H1 (cell line): Measurements from ENCODE around the gene ZNF277. TPM values are rescaled to one million over a fixed set of nuclear protein-coding genes. Genes with fewer than 3 reads are reported as not detected.

ENCODE experiments used
- CTCF ChIA-PET: fragments of 300-600 bp; sonication (Branson Sonifier 250); formaldehyde crosslinking; loops from one replicate; lab custom pipeline; 2021; ENCODE audit not compliant: partially characterized antibody; lab: Charles Lee
- POLR2A ChIA-PET: fragments of 300-600 bp; sonication (Branson Sonifier 250); formaldehyde crosslinking; loops from one replicate; lab custom pipeline; 2021; ENCODE audit warnings: inconsistent platforms; ENCODE audit not compliant: partially characterized antibody; lab: Charles Lee
- DNase-seq, 2 experiments: peaks; one replicate each; pipeline versions ENCODE4 v3.0.0 to v3.0.0-alpha.2; 2010 to 2022; ENCODE audit warnings: low spot score in 2 of 2, low read depth in 1 of 2, mixed read lengths in 1 of 2
- FAIRE-seq: peaks from 2 replicates; lab custom pipeline; 2011; peaks lifted over from hg19 to GRCh38; lab: Jason Lieb, UNC
- H2AFZ ChIP-seq: 2 replicates; pipeline ENCODE4 v1.8.1; 2012; ENCODE audit warnings: low read length, inconsistent platforms
- H2AK5ac ChIP-seq: 2 replicates; pipeline ENCODE4 v1.6.1; 2013; ENCODE audit warnings: low read depth, low read length
- H2BK120ac ChIP-seq: replicated peaks from 2 replicates; pipeline ENCODE3; 2013; ENCODE audit warnings: low read depth, low read length, inconsistent platforms
- H2BK12ac ChIP-seq: 2 replicates; pipeline ENCODE4 v1.6.1; 2013; ENCODE audit warnings: low read depth, low read length
- H2BK15ac ChIP-seq: 2 replicates; pipeline ENCODE4 v1.6.1; 2013; ENCODE audit warnings: low read length
- H2BK20ac ChIP-seq: 2 replicates; pipeline ENCODE4 v1.6.1; 2013; ENCODE audit warnings: low read length
- H2BK5ac ChIP-seq: 2 replicates; pipeline ENCODE4 v1.6.1; 2013; ENCODE audit warnings: low read depth, low read length
- H3K14ac ChIP-seq: 2 replicates; pipeline ENCODE4 v1.6.1; 2013; ENCODE audit warnings: inconsistent platforms; ENCODE audit not compliant: insufficient read length
- H3K18ac ChIP-seq: 2 replicates; pipeline ENCODE4 v1.6.1; 2013; ENCODE audit warnings: low read length; ENCODE audit errors: extremely low read depth
- H3K23ac ChIP-seq: 2 replicates; pipeline ENCODE4 v1.6.1; 2013; ENCODE audit warnings: inconsistent platforms; ENCODE audit not compliant: insufficient read length
- H3K23me2 ChIP-seq: 2 replicates; pipeline ENCODE4 v1.6.1; 2013; ENCODE audit warnings: low read depth, low read length
- H3K27ac ChIP-seq: 2 replicates; pipeline ENCODE4 v1.6.1; 2011; ENCODE audit warnings: low read depth, low read length, inconsistent platforms
- H3K27me3 ChIP-seq, 4 experiments: replicated peaks in 1 of 4; 1 replicate in 1 of 4; 2 replicates in 3 of 4; pipeline versions ENCODE4 v1.6.1 to v1.8.1; 2011 to 2013; ENCODE audit warnings: low read length in 3 of 4, mild to moderate bottlenecking in 3 of 4, inconsistent platforms in 2 of 4, mixed read lengths in 2 of 4, moderate library complexity in 1 of 4; ENCODE audit not compliant: control insufficient read depth in 3 of 4, insufficient read depth in 3 of 4; ENCODE audit errors: extremely low read depth in 1 of 4
- H3K36me3 ChIP-seq, 4 experiments: 2 replicates each; pipeline versions ENCODE4 v1.6.1 to v1.8.1; 2011 to 2013; ENCODE audit warnings: mild to moderate bottlenecking in 4 of 4, low read length in 3 of 4, moderate library complexity in 2 of 4, control low read depth in 1 of 4, inconsistent platforms in 1 of 4; ENCODE audit not compliant: insufficient read depth in 4 of 4, control insufficient read depth in 2 of 4
- H3K4ac ChIP-seq: replicated peaks from 2 replicates; pipeline ENCODE3; 2013; ENCODE audit warnings: low read length, low read depth, mixed read lengths, inconsistent platforms; ENCODE audit not compliant: insufficient read length
- H3K4me1 ChIP-seq, 4 experiments: replicated peaks in 1 of 4; 1 replicate in 1 of 4; 2 replicates in 3 of 4; pipeline versions ENCODE4 v1.6.1 to v1.8.1; 2011 to 2013; ENCODE audit warnings: low read length in 3 of 4, inconsistent platforms in 2 of 4, mixed read lengths in 1 of 4; ENCODE audit not compliant: insufficient read depth in 4 of 4, control insufficient read depth in 3 of 4
- H3K4me2 ChIP-seq, 2 experiments: 2 replicates each; pipeline versions ENCODE4 v1.6.1 to v1.8.1; 2011 to 2013; ENCODE audit warnings: low read depth in 2 of 2, low read length in 2 of 2, control low read depth in 1 of 2, inconsistent platforms in 1 of 2, mild to moderate bottlenecking in 1 of 2; ENCODE audit not compliant: insufficient read depth in 1 of 2
- H3K4me3 ChIP-seq, 4 experiments: fragments of 200-600, 300-600 bp in 1 of 4; sonication (generic), shearing (Covaris generic), sonication (Bioruptor Twin) in 1 of 4; 2 replicates each; pipeline versions ENCODE4 v1.5.1 to v1.8.1; 2011 to 2016; ENCODE audit warnings: low read length in 4 of 4, low read depth in 3 of 4, control low read depth in 2 of 4, inconsistent platforms in 2 of 4, mild to moderate bottlenecking in 2 of 4, mixed read lengths in 1 of 4, moderate library complexity in 1 of 4; ENCODE audit not compliant: insufficient read depth in 2 of 4; ENCODE audit errors: extremely low read depth in 1 of 4
- H3K56ac ChIP-seq: replicated peaks from 2 replicates; pipeline ENCODE3; 2013; ENCODE audit warnings: low read depth, mild to moderate bottlenecking, mixed read lengths, low read length, inconsistent platforms; ENCODE audit not compliant: insufficient read length
- H3K79me1 ChIP-seq: 2 replicates; pipeline ENCODE4 v1.6.1; 2013; ENCODE audit warnings: low read depth, low read length, control low read depth
- H3K79me2 ChIP-seq, 2 experiments: 2 replicates each; pipeline versions ENCODE4 v1.6.1 to v1.8.1; 2012 to 2013; ENCODE audit warnings: low read length in 2 of 2, mild to moderate bottlenecking in 2 of 2, inconsistent platforms in 1 of 2; ENCODE audit not compliant: insufficient read depth in 2 of 2, control insufficient read depth in 1 of 2
- H3K9ac ChIP-seq, 4 experiments: replicated peaks in 1 of 4; 1 replicate in 1 of 4; 2 replicates in 3 of 4; pipeline versions ENCODE4 v1.6.1 to v1.8.1; 2011 to 2013; ENCODE audit warnings: low read depth in 3 of 4, low read length in 3 of 4, control low read depth in 2 of 4, mild to moderate bottlenecking in 2 of 4, moderate library complexity in 2 of 4, inconsistent platforms in 1 of 4; ENCODE audit errors: extremely low read depth in 1 of 4
- H3K9me3 ChIP-seq, 2 experiments: 2 replicates each; pipeline versions ENCODE4 v1.6.1 to v1.8.1; 2012 to 2013; ENCODE audit warnings: mild to moderate bottlenecking in 2 of 2, moderate library complexity in 2 of 2, control low read depth in 1 of 2, inconsistent platforms in 1 of 2, low read depth in 1 of 2, low read length in 1 of 2, mixed read lengths in 1 of 2; ENCODE audit not compliant: insufficient read depth in 2 of 2
- H4K20me1 ChIP-seq, 2 experiments: replicated peaks in 1 of 2; 2 replicates each; pipeline versions ENCODE3 to v1.8.1; 2011 to 2013; ENCODE audit warnings: inconsistent platforms in 2 of 2, low read length in 2 of 2, mild to moderate bottlenecking in 1 of 2; ENCODE audit not compliant: insufficient read depth in 2 of 2, control insufficient read depth in 1 of 2
- H4K5ac ChIP-seq: 2 replicates; pipeline ENCODE4 v1.6.1; 2013; ENCODE audit warnings: low read length, low read depth, mixed read lengths, inconsistent platforms; ENCODE audit not compliant: insufficient read length
- H4K8ac ChIP-seq: 2 replicates; pipeline ENCODE4 v1.8.0; 2013; ENCODE audit warnings: mild to moderate bottlenecking, moderate library complexity, low read length, inconsistent platforms; ENCODE audit not compliant: insufficient read depth; ENCODE audit errors: extremely low read depth
- H4K91ac ChIP-seq: replicated peaks from 2 replicates; pipeline ENCODE3; 2013; ENCODE audit warnings: low read length, mixed read lengths, inconsistent platforms; ENCODE audit not compliant: insufficient read length
- RBBP5 ChIP-seq: IDR thresholded peaks from 2 replicates; pipeline ENCODE4 v1.7.1; 2012; ENCODE audit warnings: low read depth, mild to moderate bottlenecking, inconsistent platforms, low read length, moderate library complexity, borderline replicate concordance
- SIRT6 ChIP-seq: IDR thresholded peaks from one replicate; pipeline ENCODE4 v1.7.1; 2012; ENCODE audit warnings: low read length, inconsistent platforms
- TCF12 ChIP-seq: IDR thresholded peaks from 2 replicates; pipeline ENCODE4 v1.6.1; 2011; ENCODE audit warnings: low read depth, mild to moderate bottlenecking, low read length
- WGBS, 2 experiments: shearing (Covaris generic) in 1 of 2; methylation state at CpG; one replicate each; pipeline versions ENCODE4 v1.1.6 to v1.1.7; 2013 to 2015; ENCODE audit warnings: low lambda C conversion rate in 2 of 2, mixed read lengths in 2 of 2, inconsistent platforms in 1 of 2, low coverage in 1 of 2, missing lambda C conversion rate in 1 of 2; ENCODE audit not compliant: insufficient replicate concordance in 2 of 2, insufficient coverage in 1 of 2, insufficient read length in 1 of 2; ENCODE audit errors: extremely low coverage in 1 of 2, missing lambda C conversion rate in 1 of 2; 5-methylcytosine and 5-hydroxymethylcytosine counted together
- polyA plus RNA-seq, 7 experiments: library from polyadenylated mRNA; depleted of rRNA in 3 of 7; stranded (reverse) in 5 of 7; unstranded in 2 of 7; fragments of >200 nt in 5 of 7; fragments of 200-250 nt in 2 of 7; gene quantifications; 1 replicate in 5 of 7; 2 replicates in 1 of 7; 4 replicates in 1 of 7; pipeline versions ENCODE4 v1.2.1 to v1.2.3, GENCODE V29; 2011 to 2013; ENCODE audit warnings: missing spikeins in 2 of 7, mixed read lengths in 2 of 7
- total RNA-seq: library from RNA; stranded (reverse); fragmentation: NEBNext Ultra II Directional; extraction: Animal tissue kit (Norgen Biotek cat#: 25700); gene quantifications from 2 replicates; pipeline ENCODE4 v1.2.1, GENCODE V29; 2021
- TF ChIP-seq, protein P1 (sequence below): IDR thresholded peaks from 2 replicates; pipeline ENCODE4 v1.6.1; 2012; ENCODE audit warnings: inconsistent platforms
- TF ChIP-seq, protein P2 (sequence below): IDR thresholded peaks from 2 replicates; pipeline ENCODE4 v1.6.1; 2012; ENCODE audit warnings: inconsistent platforms

ZNF277 gene
- total and polyA plus RNA-seq, 2 of the 8 experiments (the other 6 are each of a cell fraction or from before 2014, with no cell fraction given), result 5.1 to 21.7 TPM

GRCh38 chr7:112248598-112248997 lies 42.1 kb downstream of the ZNF277 start:
- H3K79me1 ChIP-seq, result no peaks in the 10 kb centered on the region
- H2AK5ac ChIP-seq, result no peak overlapping the region
- POLR2A ChIA-PET, result interaction anchor here (1.3 kb wide), 1 partner anchor 11 kb away, joined by 4 read pairs; no protein-coding TSS in a partner anchor
- no peak overlapping the region for H4K5ac ChIP-seq
- no peak overlapping the region for H2BK15ac ChIP-seq
- H3K23ac ChIP-seq, result no peak overlapping the region
- no peak overlapping the region for H4K91ac ChIP-seq
- no peaks in the 10 kb centered on the region for H3K23me2 ChIP-seq
- H3K4me1 ChIP-seq, result peaks cover 2 to 14% (median 4%) of the 10 kb centered on the region in 4 experiments; a peak in 4 of 7 replicates
- no peak overlapping the region for H3K9ac ChIP-seq
- WGBS, 2 experiments, result 100% methylated on average over 2 of the region's 2 CpGs; no CpG with 5 or more reads in 1 of the 2 experiments
- no peak overlapping the region for H4K8ac ChIP-seq
- no peak overlapping the region for H3K4me3 ChIP-seq
- peaks cover 0 to 5% of the 10 kb centered on the region in 2 experiments for H4K20me1 ChIP-seq
- CTCF ChIA-PET, result interaction anchor here (1.2 kb wide), 1 partner anchor 33 kb away, joined by 6 read pairs; no protein-coding TSS in a partner anchor
- no peak for DNase-seq
- peaks cover 4 to 31% (median 15%) of the 10 kb centered on the region in 4 experiments for H3K27me3 ChIP-seq
- no peak overlapping the region for H2BK5ac ChIP-seq
- H3K9me3 ChIP-seq, result no peaks in the 10 kb centered on the region
- H2BK120ac ChIP-seq, result no peak overlapping the region
- no peak overlapping the region for H2AFZ ChIP-seq
- TF ChIP-seq, protein P1, sequence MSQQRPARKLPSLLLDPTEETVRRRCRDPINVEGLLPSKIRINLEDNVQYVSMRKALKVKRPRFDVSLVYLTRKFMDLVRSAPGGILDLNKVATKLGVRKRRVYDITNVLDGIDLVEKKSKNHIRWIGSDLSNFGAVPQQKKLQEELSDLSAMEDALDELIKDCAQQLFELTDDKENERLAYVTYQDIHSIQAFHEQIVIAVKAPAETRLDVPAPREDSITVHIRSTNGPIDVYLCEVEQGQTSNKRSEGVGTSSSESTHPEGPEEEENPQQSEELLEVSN, result no peak
- no peak for TF ChIP-seq TCF12
- TF ChIP-seq, protein P2, sequence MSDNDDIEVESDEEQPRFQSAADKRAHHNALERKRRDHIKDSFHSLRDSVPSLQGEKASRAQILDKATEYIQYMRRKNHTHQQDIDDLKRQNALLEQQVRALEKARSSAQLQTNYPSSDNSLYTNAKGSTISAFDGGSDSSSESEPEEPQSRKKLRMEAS, result no peak
- no peak for TF ChIP-seq SIRT6
- no peak for TF ChIP-seq RBBP5
- TF ChIP-seq, all 59 proteins: peak for 0
- Histone ChIP-seq H3K27ac (no peak overlapping the region), H3K56ac (no peak overlapping the region), H2BK12ac (no peak overlapping the region), H3K79me2 (peaks cover 0 to 12% of the 10 kb centered on the region in 2 experiments; a peak in 2 of 4 replicates), H2BK20ac (peak overlapping the region; percentile 24; the same call in 1 of the 2 replicates), H3K4me2 (no peak overlapping the region), H3K18ac (no peak overlapping the region), H3K36me3 (no peaks in the 10 kb centered on the region), H3K14ac (no peak overlapping the region), H3K4ac (no peak overlapping the region)
- FAIRE-seq, result no peak
